ENCODE measurements around the gene USP12.
"Not testable (repeated sequence)": the region's sequence is repeated elsewhere in the genome, so short reads cannot be mapped to it uniquely, and the experiment has no call there.

Gene USP12

DNA sequence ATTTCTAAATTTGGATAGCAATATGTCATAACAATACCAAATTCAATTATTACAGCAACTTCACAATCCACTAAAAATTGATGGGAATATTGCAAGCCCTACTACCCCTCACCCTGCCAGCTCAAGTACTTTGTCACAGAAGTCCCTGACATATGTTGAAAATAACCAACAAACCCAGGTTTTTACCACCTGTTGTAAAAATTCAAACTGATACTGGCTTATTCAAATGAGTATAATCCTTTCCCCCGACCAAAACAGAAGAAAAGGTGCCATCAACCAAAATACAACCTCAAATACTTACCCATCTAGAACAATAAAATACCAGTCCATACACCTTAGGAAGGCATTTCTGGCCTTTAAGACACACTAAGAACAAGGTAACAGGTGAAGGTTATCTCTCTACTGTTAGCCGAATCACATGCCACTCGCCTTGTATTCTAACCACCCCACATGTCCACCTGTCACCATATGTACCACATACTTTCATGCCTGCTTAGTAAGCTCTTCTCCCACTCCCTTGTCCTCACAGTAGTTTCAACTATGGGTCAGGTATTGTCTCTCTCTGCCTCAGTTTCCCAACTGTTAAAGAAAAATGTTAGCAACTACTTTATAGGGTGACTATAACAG, 53.1 kb downstream of the USP12 start:
- DNase-seq, result no peak

- no peak for DNase-seq
These were observed 53.7 kb downstream of the USP12 start for GRCh38 chr13:27117952-27118351.

DNA sequence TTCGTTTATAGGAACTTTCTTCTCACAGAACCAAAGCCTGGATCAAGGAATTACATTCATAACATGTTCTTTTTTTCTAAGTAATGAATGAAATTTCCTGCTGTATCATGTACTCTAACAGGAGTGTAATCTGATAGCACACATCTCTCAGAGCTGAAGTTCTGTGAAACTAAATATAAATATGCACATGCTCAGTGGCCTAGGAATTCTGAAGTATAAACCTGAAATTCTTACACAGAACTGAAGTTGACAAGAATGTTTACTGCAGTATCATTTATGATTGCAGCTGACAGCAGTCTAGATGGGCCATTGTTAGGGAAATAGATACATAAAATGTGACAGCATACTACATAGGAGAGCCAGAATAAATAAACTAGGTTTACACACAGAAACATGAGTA, 54.5 kb downstream of the USP12 start:
- DNase-seq, result no peak

GRCh38 chr13:27113436-27113835, 58.2 kb downstream of the USP12 start:
- no peak for DNase-seq

DNA sequence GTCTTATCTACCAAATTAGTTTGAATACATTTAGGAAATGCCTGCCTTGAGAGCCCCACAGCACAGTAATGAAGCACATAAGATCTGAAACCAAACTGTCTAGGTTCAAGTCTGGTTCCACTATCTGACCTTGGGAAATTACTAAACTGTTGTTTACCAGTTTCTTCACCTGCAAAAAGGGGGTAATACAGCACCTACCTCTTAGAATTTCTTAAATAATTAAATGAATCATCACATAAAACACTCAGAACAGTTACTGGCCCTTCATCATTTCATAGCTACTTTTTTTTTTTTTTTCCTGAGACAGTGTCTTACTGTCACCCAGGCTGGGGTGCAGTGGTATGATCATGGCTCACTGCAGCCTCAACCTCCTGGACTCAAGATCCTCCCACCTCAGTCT, 59.6 kb downstream of the USP12 start:
- no peak for DNase-seq

DNA sequence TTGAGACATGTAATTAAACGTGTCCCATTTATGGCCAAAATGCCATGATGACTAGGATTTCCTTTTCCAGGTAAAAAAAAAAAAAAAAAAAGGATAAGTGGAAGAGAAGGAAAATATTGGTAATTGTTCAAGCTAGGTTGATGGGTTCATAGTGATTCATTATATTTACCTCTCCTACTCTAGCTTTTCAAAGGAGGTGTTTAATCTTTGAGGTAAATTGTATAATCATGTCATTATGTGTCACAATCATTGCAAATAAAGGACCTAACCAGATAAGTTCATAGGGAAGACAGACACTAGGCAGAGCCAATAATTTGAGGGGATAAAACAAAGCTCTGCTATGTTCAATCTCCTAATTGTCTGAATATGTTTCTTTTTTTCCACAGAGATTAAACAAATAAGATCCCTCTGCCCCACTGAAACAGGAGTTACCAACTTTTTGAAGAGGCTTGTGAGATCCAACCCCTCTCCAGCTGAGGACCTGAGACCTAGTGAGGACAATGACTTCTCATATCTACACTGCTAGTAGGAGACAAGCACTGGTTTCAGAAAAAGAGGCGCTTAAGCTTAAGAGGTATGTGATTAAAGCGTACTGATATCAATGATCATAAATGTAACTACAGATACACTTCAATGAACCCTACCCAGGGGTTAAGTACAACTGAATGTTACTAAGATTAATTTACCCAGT, 61.4 kb downstream of the USP12 start:
- DNase-seq, result no peak

DNA sequence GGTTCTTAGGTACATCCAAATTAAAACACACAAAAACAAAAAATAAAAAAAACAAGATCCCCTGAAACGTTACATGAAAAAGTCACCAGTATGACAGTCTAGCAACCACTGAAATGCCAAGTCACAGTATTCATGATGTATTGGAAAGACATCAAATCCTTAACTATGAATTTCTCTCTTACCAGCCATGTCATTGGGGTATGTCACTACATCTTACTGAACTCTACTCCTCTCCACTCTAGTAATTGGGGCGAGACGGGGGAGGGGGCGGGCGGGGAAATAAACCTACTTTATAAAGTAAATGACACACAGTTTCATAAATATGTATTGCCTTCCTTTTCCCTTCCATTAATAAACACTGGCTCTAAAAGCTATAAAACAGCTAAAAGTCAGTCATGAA, 65.5 kb downstream of the USP12 start:
- no peak for DNase-seq

- DNase-seq, result no peak
These were observed 67.0 kb downstream of the USP12 start for GRCh38 chr13:27104606-27105005.

DNA sequence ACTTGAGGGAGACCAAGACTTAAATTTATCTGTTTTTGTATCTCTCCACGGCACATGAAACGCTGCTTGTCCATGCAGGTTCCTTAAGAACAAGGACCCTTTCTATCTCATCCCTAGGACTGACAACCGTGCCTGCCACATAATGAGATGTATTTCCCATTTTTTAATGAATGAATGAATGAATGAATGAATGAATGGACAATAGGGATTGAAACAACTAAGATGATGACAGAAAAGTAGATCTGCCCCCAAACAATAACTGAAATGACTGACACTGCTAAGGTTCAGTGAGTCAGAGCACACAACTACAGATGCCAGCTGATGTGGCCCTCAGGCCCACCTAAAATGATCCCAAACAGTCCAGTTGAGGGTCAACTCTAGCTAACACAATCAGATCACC, 69.8 kb downstream of the USP12 start:
- DNase-seq, result no peak

GRCh38 chr13:27101289-27101688, 70.3 kb downstream of the USP12 start:
- no peak for DNase-seq

DNA sequence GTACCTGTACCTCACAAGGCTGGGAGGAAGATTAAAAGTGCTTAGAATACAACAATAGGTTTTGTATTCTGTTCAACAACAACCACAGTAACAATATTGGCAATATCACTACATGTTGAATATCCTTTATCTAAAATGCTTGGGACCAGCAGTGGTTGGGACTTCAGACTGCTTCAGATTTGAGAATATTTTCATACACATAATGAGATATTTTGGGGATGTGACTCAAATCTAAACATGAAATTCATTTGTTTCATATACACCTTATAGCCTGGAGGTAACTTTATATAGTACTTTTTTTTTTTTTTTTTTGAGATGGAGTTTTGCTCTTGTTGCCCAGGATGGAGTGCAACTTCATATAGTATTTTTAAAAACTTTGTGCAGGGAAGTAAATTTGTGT, 73.9 kb downstream of the USP12 start:
- no peak for DNase-seq

- DNase-seq, result no peak
These were observed 80.2 kb downstream of the USP12 start for GRCh38 chr13:27091451-27091850.

GRCh38 chr13:27088619-27089018, 83.0 kb downstream of the USP12 start:
- DNase-seq, result no peak

DNA sequence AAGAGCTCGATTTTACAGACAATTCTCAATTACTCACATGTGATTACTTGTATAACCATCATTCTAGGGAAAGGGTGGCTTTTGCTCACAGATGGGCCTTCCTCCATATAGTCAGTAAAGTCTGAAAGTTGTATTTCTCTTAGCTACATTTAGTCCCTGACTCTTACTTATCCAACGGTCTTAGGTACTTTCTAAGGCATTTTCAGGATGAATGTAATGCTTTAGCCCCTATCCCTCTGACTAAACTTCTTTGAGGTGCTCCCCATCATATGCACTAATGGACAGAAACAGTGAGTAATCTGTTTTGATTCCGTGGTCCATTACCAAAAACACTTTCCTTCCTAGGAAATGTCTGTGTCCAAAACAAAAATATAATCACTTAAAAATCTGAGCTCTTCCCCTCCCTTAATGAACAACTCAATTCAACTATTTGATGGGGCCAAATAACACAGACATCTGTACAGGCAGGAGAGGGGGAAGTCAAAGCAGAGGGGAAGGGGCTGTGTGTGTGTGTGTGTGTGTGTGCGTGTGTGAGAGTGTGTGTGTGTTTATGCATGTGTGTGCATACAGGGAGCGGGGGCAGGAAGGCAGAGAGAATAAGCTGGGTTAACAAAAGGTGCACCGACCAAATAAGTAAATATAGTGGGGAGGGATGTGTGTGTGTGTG, 84.9 kb downstream of the USP12 start:
- no peak for DNase-seq

GRCh38 chr13:27083183-27083582, 88.4 kb downstream of the USP12 start:
- no peak for DNase-seq

GRCh38 chr13:27081893-27082679, 89.5 kb downstream of the USP12 start:
- DNase-seq, result no peak

DNA sequence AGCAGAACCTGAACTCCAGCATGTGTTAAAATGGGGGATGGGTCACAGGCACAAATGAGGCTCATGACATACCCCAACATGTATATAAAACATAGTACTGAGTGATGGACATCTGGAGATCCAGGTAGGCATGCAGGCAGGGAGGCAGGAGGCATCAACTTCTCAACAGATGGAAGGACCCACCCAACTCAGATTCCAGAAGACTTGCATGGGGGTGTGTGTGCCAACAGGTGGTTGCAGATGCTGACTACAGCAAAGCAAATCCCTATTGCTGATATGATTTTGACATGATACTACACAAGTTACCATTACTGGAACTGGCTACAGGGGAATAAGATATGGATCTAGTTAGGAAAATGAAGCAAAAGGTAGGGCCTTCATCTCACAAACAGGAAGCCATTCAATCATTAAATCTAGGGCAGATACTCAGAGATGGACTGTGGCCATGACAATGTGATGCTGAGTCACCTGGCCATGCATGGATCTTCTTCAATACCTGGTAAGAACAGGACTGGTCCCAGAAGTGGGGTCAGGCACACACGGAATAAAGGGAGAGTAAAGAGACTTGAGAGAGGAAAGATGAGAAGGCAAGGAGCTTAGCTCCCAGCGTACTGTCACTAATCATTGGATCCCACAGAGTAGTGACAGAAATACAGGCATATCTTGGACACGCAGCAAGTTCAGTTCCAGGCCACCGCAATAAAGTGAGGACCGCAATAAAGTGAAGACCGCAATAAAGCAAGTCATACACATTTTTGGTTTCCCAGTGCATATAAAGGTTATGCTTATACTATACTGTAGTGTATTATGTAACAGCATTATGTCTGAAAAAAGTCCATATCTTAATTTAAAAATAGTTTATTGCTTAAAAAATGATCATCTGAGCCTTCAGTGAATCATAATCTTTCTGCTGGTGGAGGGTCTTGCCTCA, 91.3 kb downstream of the USP12 start:
- no peak for DNase-seq

DNA sequence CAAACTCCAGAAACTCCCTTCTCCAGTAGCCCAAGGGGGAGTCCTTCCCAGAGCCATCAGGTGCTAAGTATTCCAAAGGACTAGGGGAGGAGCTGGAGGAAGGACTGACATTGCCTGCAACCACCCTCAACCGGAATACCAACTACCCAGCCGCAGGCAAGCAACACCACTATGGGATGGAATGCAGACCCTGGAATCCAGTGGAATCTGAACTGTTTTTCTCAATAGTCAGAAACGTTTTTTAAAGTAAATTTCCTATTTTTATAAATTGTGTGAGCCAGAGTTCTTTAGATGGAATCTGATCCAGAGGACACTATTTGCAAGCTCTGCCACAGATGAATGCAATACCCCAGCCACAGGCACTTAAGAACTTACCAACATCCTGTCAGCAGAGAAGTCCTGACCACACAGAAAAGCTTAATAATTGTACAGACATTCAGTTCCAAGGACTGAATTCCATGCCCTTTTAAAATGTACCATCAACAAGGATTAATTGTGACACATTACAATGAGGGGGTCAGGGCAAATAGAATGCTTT, 92.1 kb downstream of the USP12 start:
- peak; percentile 53 for DNase-seq

DNA sequence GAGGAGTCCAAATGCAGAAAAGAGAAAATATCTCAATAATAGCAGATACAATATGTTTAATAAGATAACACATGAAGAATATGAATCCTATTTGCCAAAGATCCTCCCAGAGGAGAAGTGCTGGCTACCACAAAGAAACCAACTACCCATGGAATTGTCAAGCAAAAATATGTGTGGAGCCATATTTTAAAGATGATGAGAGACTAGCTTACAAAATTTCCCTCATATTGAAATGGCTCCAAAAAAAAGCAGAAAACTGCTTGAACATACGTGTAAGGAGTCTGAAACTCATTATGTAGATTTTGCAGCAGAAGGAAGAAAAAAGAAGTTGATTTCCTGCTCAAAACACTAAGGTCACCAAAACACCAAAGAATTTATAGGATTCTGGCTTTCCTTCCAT, 94.2 kb downstream of the USP12 start:
- DNase-seq, result no peak

GRCh38 chr13:27076421-27076820, 95.2 kb downstream of the USP12 start:
- no peak for DNase-seq

- DNase-seq, result no peak
These were observed 98.4 kb downstream of the USP12 start for GRCh38 chr13:27073186-27073585.

DNA sequence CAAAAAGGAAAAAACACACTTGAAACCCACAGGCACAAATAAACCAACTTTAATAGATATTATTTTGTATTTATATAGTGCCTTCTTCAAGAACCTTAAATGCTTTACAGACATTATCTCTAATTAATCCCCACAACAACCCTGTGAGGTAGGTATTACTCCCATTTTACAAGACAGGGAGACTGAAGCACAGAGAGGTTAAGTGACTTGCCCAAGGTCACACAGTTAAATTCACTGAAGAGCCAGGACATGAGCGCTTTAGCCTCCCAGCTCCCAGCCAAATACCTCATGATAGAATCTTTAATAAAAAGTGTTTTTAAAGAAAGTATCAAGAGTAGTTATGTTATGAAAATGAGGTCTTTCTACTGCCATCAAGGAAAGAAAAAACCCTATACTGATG, 105.5 kb downstream of the USP12 start:
- DNase-seq, result not testable (repeated sequence)
